Esophagus (tissue), 2 donors: ENCODE results near the gene CEBPZ. TPM values are rescaled to one million over a fixed set of nuclear protein-coding genes. Genes with fewer than 3 reads are reported as not detected.

ENCODE experiments used
- H3K27ac ChIP-seq, 2 donors: one replicate each; pipeline ENCODE4 v1.5.1; 2013; ENCODE audit warnings: low read depth in 2 of 2, mild to moderate bottlenecking in 2 of 2, inconsistent platforms in 1 of 2, low read length in 1 of 2, moderate library complexity in 1 of 2
- H3K27me3 ChIP-seq, 2 donors: one replicate each; pipeline ENCODE4 v1.6.1; 2013; ENCODE audit warnings: low read length in 2 of 2, control low read depth in 1 of 2, mild to moderate bottlenecking in 1 of 2; ENCODE audit not compliant: insufficient read depth in 2 of 2, control insufficient read depth in 1 of 2
- H3K36me3 ChIP-seq, 2 donors: one replicate each; pipeline ENCODE4 v1.6.1; 2013; ENCODE audit warnings: low read length in 1 of 2; ENCODE audit not compliant: control insufficient read depth in 2 of 2, insufficient read depth in 2 of 2
- H3K4me1 ChIP-seq, 2 donors: one replicate each; pipeline ENCODE4 v1.6.1; 2013; ENCODE audit warnings: low read length in 1 of 2; ENCODE audit not compliant: control insufficient read depth in 2 of 2, insufficient read depth in 2 of 2
- H3K4me3 ChIP-seq, 2 donors: one replicate each; pipeline ENCODE4 v1.5.1; 2013; ENCODE audit warnings: low read length in 2 of 2, mild to moderate bottlenecking in 2 of 2, low read depth in 1 of 2, moderate library complexity in 1 of 2
- H3K9me3 ChIP-seq, 2 donors: one replicate each; pipeline ENCODE4 v1.6.1; 2013; ENCODE audit warnings: mild to moderate bottlenecking in 2 of 2, low read depth in 1 of 2, low read length in 1 of 2, moderate library complexity in 1 of 2; ENCODE audit not compliant: control insufficient read depth in 2 of 2, insufficient read depth in 1 of 2
- WGBS, 2 donors: extraction: QIAGEN DNeasy Blood & Tissue Kit; methylation state at CpG; one replicate each; pipeline ENCODE4 v1.1.7; 2013; 5-methylcytosine and 5-hydroxymethylcytosine counted together
- polyA plus RNA-seq, 2 donors: library from polyadenylated mRNA; stranded (reverse); fragments of 200-250 nt; gene quantifications; one replicate each; pipeline ENCODE4 v1.2.3, GENCODE V29; 2013
- donor health status: healthy with polysubstance abuse.
- donor health status: Bipolar disorder and iron deficiency.

CEBPZ gene, protein sequence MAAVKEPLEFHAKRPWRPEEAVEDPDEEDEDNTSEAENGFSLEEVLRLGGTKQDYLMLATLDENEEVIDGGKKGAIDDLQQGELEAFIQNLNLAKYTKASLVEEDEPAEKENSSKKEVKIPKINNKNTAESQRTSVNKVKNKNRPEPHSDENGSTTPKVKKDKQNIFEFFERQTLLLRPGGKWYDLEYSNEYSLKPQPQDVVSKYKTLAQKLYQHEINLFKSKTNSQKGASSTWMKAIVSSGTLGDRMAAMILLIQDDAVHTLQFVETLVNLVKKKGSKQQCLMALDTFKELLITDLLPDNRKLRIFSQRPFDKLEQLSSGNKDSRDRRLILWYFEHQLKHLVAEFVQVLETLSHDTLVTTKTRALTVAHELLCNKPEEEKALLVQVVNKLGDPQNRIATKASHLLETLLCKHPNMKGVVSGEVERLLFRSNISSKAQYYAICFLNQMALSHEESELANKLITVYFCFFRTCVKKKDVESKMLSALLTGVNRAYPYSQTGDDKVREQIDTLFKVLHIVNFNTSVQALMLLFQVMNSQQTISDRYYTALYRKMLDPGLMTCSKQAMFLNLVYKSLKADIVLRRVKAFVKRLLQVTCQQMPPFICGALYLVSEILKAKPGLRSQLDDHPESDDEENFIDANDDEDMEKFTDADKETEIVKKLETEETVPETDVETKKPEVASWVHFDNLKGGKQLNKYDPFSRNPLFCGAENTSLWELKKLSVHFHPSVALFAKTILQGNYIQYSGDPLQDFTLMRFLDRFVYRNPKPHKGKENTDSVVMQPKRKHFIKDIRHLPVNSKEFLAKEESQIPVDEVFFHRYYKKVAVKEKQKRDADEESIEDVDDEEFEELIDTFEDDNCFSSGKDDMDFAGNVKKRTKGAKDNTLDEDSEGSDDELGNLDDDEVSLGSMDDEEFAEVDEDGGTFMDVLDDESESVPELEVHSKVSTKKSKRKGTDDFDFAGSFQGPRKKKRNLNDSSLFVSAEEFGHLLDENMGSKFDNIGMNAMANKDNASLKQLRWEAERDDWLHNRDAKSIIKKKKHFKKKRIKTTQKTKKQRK
- 10 to 100 TPM; 32.5 to 37.4 TPM for polyA plus RNA-seq

DNA sequence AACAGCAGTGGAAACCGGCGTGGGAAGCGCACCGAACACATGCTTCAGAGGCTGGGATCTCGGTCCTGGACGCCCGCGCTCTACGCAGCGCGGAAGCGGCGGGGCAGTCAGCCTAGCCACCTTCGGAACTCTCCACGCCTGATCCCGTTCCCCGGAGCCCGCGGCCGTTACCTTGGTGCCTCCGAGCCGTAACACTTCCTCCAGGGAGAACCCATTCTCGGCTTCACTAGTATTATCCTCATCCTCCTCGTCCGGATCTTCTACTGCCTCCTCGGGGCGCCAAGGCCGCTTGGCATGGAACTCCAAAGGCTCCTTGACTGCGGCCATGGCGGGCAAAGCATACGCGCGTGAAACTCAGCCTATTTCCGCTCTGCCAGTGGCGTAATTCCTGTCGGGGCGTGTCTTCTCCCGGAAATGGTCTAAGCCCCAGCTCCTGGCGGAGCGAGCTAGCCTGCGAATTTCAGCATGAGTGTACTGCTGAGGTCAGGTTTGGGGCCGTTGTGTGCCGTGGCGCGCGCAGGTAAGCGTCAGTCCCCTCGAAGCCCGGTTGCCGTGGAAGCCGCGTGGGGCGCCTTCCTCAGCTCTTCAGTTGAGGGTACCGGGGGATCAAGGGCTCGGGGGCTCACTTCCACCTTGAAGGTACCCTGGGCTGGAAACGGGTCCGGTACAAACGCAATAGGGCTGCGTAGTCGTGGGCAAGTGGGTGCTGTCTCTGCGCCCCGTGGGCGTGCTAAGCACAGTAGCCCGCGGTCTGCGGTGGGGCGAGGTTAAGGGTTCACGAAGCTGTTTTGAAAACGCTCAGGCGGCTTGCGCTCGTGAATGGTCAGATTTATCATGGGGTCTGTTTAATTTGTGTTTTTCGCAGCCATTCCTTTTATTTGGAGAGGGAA is at the start of gene CEBPZ, which contains the start of gene NDUFAF7:
CEBPZ (minus strand) TSS at position 356 of the 890 bp plus-strand sequence; CDS start at position 327, 29 bp downstream.
NDUFAF7 (plus strand) TSS at position 418 of the 890 bp plus-strand sequence; CDS start at position 466, 48 bp downstream.
- WGBS, 2 donors = 0% methylated on average over 72 to 73 of the region's 73 CpGs
- Histone ChIP-seq H3K4me1 (peaks cover 8 to 9% of the 10 kb centered on the region in 2 donors), H3K27ac (peak within 1 kb of the TSS; percentile 91 to 93), H3K27me3 (no peaks in the 10 kb centered on the region), H3K9me3 (no peaks in the 10 kb centered on the region), H3K4me3 (peak within 1 kb of the TSS; percentile 70 to 78), H3K36me3 (peaks cover 2 to 3% of the 10 kb centered on the region in 2 donors)

DNA sequence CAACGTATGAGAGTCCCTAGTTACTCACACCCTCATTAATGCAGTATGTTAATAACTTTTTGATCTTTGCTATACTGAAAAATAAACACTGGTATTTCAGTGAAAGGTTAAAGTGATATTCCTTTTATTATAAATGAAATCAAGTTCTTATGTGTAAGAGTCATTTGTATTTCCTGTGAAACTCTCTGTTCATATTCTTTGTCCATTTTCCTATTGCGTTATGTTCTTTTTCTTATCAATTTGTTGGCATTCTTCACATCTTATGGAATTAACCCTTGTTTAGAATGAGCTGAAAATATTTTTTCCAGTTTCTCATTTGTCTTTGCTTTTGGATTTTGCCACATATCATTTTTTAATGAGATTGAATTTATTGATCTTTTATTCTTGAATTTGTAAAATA is 44.9 kb upstream of the CEBPZ start:
- Histone ChIP-seq H3K27me3 (no peaks in the 10 kb centered on the region), H3K36me3 (peaks cover 3 to 5% of the 10 kb centered on the region in 2 donors), H3K27ac (no peak overlapping the region), H3K4me3 (no peak overlapping the region), H3K9me3 (no peaks in the 10 kb centered on the region), H3K4me1 (no peaks in the 10 kb centered on the region)
- WGBS, 2 donors = 77 to 81% methylated on average over 2 of the region's 2 CpGs

DNA sequence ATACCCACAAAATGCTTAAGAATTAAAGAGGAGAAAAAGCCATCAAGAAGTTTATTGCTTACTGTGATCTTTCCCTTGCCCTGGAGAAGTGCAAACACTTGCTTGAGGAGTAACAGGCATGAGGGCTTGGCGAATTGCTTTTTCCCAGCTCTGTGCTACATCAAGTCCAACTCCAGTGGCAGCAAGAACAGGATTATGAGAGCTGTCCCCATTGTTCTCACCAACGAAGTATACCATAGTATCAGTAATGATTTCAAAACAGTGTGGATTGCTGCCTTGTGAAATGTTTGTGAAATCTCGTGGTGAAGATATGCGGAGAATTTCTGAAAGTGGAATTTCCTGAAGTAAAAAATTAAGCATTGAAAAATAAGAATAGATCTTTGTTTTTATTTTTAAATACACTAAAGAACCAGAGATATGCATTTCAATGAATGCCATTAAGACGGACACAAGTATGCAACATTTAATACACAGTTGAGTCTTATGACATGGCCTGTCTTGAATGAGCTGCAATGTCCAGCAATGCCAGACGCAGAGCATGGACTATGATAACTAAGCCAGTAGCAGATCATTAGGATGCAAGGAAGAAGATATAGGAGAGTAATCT is 43.1 kb upstream of the CEBPZ start:
- no peaks in the 10 kb centered on the region for H3K27me3 ChIP-seq
- 87 to 89% methylated on average over 6 of the region's 6 CpGs for WGBS, 2 donors
- H3K27ac ChIP-seq = no peak overlapping the region
- H3K4me3 ChIP-seq = no peak overlapping the region
- H3K36me3 ChIP-seq = peaks cover 2 to 5% of the 10 kb centered on the region in 2 donors
- no peaks in the 10 kb centered on the region for H3K9me3 ChIP-seq
- no peaks in the 10 kb centered on the region for H3K4me1 ChIP-seq

DNA sequence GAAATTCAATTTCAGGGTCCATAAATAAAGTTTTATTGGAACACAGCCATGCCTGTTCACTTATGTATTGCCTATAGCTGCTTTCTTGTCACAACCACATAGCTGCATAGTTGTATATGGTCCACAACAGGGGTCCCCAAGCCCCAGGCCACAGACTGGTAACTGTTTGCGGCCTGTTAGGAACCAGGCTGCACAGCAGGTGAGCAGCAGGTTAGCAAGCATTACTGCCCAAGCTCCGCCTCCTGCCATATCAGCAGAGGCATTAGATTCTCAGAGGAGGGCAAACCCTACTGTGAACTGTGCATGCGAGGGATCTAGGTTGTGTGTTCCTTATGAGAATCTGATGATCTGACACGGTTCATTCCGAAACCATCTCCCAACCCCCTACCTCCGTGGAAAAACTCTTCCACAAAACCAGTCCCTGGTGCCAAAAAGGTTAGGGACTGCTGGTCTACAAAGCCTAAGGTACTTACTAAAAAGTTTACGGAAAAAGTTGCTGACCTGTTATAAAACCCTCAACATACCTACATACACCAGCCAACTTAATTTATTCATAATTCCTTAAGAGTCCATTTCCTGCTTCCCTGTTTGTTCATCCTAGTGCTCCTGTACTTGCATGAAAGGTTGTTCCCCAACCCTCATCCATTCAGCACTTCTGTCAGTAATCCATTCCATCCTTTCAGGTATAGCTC is 40.1 kb upstream of the CEBPZ start:
- Histone ChIP-seq H3K36me3 (peaks cover 2 to 5% of the 10 kb centered on the region in 2 donors), H3K9me3 (no peaks in the 10 kb centered on the region), H3K27ac (no peak overlapping the region), H3K4me1 (no peaks in the 10 kb centered on the region), H3K4me3 (no peak overlapping the region), H3K27me3 (no peaks in the 10 kb centered on the region)
- 85% methylated on average over 7 of the region's 7 CpGs for WGBS, 2 donors

DNA sequence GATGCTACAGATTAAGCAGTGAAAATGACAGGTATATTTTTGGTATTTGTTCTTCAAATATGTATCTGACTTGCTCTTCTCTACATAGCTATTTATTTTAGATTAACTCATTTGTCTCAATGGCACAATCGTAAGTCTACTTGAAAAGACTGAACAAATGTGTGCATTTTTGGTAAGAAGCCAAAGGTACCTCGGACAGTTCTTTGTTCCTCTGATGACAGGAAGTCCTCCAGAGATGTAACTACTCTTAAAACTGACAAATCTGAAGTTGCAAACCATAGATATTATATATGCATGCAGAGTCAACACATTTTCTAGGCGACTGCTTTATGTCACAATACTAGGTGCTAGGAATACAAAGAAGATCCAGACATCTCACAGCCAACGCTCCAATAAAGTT is 36.7 kb upstream of the CEBPZ start:
- H3K4me1 ChIP-seq = no peaks in the 10 kb centered on the region
- no peaks in the 10 kb centered on the region for H3K9me3 ChIP-seq
- 87 to 91% methylated on average over 4 of the region's 4 CpGs for WGBS, 2 donors
- H3K4me3 ChIP-seq = no peak overlapping the region
- no peaks in the 10 kb centered on the region for H3K36me3 ChIP-seq
- H3K27ac ChIP-seq = no peak overlapping the region
- H3K27me3 ChIP-seq = no peaks in the 10 kb centered on the region

DNA sequence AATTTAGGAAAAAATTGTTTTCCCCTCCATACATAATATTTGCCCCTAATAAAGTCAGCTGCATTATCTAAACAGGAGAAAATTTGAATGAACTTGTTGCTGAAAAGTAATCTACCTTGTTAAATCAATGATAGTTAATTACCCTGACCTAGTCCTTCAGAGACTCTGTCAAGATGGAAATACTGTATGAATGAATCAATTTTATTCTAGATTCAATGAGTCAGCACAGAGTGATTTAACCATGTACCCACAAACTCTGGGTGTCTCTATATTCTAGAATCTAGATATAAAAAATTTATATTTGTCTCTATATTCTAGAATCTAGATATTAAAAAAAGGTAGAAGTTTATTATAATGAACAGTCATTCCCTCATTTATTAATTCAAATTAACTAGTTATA is 36.3 kb upstream of the CEBPZ start:
- Histone ChIP-seq H3K4me3 (no peak overlapping the region), H3K27me3 (no peaks in the 10 kb centered on the region), H3K27ac (no peak overlapping the region), H3K36me3 (no peaks in the 10 kb centered on the region), H3K9me3 (no peaks in the 10 kb centered on the region), H3K4me1 (no peaks in the 10 kb centered on the region)

DNA sequence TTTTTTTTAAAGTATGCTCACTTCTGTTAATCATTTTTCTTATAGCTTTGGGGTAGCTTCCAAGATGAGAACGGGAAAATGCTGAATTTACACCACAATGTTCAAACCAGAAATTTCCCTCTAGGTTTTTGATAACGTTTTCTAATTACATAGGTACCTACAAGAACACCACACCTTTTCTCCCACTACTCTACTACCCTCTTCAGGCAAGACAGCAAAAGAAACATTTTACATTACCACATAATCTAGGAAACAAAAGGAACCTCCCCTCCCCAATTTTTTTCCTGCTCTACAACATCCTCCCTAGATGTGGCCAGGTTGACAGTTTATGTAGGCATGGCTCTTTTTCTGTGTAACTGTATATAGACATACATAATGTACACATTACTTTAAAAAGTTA is 32.4 kb upstream of the CEBPZ start:
- Histone ChIP-seq H3K4me3 (no peak overlapping the region), H3K27me3 (no peaks in the 10 kb centered on the region), H3K27ac (no peak overlapping the region), H3K36me3 (no peaks in the 10 kb centered on the region), H3K9me3 (no peaks in the 10 kb centered on the region), H3K4me1 (no peaks in the 10 kb centered on the region)
- WGBS, 2 donors = 75 to 86% methylated on average over 2 of the region's 2 CpGs

DNA sequence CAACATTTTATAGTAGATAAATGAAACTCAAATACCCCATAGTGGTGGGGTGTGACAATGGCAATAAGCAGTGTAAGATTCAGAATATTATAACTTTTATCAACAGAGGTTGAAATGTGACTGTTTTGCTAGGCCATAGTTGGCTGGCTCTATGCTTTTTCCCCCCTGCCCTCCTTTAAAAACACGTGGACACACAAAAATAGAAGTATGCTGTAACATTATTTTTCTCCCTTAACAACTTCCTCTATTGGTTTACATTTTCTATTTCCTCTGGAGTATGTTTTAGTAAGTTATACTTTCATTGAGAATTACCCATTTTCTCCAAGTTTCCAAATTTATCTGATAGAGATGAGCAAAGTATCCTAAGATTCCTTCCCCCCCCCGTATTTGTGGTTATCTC is 31.1 kb upstream of the CEBPZ start:
- H3K4me3 ChIP-seq = no peak overlapping the region
- H3K36me3 ChIP-seq = no peaks in the 10 kb centered on the region
- H3K27ac ChIP-seq = no peak overlapping the region
- H3K27me3 ChIP-seq = no peaks in the 10 kb centered on the region
- 76 to 81% methylated on average over 2 of the region's 2 CpGs for WGBS, 2 donors
- no peaks in the 10 kb centered on the region for H3K4me1 ChIP-seq
- no peaks in the 10 kb centered on the region for H3K9me3 ChIP-seq
